Stimulated activated CD8-positive, alpha-beta memory T cell treated with anti-CD3 and anti-CD28 coated beads, Interleukin-15, amount 100 ng/mL, for 48 hours (primary cell): Measurements from ENCODE around the gene PRRT4.

Experiments used
- DNase-seq, 2 donors: peaks; one replicate each; pipeline ENCODE4 v3.0.0-alpha.2; 2020; ENCODE audit warnings: low read depth in 2 of 2

PRRT4 gene

DNA sequence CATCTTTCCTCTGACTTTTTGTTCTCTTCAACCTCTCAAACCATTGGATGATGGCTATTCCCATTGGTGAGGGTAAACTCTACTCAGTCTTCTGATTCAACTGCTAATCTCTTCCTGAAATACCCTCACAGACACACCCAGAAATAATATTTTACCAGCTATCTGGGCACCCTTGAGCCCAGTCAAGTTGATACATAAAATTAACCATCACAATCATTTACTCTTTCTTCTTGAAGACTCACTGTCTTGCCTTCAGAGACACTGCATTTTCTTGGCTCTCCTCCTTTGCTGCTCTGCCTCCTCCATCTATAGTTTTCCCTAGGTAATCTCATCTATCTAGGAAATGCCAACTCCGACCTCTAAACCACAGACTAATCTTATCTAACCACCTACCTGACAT, 12.6 kb upstream of the PRRT4 start:
- no peak for DNase-seq

GRCh38 chr7:128373606-128374005, 12.1 kb upstream of the PRRT4 start:
- DNase-seq = no peak

GRCh38 chr7:128370491-128370890, 9.0 kb upstream of the PRRT4 start:
- no peak for DNase-seq

GRCh38 chr7:128366986-128367385, 5.5 kb upstream of the PRRT4 start:
- DNase-seq = no peak

DNA sequence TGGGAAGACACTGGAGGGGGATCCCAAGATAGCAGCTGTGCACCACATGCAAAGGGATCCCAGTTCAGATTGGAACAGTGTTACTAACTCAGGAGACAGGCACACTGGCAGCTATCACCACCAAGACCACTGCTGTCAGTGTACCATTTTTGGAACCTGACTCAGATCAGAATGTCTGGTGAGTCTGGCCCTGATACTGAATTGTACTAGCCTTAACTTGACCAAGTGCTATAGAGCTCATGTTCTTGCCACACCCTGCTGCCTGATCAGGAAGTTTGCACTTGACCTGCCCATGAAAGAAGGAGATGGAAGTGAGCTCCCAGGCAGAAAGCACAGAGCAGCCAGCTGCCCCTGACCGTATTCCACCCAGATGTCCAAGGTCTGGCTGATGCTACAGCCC, 4.8 kb upstream of the PRRT4 start:
- no peak for DNase-seq

DNA sequence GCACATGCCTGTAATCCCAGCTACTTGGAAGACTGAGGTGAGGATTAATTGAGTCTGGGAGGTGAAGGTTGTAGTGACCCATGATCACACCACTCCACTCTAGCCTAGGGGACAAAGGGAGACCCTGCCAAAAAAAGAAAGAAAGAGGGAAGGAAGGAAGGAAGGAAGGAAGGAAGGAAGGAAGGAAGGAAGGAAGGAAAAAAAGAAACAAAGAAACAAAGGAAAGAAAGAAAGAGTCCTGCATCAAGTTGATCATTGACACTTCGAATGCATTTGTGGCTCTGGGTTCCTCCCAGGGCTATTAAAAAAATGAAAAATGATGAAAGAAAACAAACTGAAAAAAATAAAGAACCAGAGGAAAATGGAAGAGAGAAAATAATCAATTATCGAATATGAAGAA, 3.9 kb upstream of the PRRT4 start:
- no peak for DNase-seq

GRCh38 chr7:128364166-128364870, 2.8 kb upstream of the PRRT4 start:
- no peak for DNase-seq

DNA sequence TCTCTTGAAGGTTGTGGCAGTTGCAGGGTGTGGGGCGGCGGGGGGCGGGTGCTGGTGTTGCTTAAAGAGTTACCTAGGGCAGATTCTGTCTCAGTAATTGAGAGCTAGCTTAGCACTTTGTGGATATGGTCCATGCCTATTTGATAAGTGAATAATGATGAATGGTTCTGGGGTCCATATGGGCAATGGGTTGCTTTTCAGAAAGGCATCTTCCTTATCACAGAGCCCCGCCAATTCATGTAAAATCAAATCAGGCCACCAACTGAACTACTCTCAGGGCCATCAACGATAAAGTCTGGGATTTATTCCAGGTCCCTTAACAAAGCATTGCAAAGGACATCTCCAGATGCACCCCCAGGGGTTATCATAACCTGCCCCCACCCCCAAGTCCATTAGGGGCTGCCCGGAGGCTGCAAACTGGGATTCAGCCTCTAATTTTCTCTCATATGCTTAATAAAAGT, 1.8 kb upstream of the PRRT4 start:
- no peak for DNase-seq

DNA sequence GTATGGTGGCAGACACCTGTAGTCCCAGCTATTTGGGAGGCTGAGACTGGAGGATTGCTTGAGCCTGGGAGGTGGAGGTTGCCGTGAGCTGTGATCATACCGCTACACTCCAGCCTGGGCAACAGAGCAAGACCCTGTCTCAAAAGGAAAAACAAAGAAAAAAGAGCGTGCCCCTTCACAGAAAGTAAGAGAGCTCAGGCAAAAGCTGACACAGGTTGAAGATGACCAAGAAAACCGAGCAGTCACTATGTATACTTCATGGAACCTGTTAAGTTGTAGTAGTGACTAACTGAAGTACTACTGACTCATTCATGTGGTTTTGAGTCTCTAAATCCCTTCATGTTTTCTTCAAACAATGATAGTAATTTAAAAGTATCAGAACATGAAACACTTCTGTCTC, 1.2 kb upstream of the PRRT4 start:
- DNase-seq = no peak

DNA sequence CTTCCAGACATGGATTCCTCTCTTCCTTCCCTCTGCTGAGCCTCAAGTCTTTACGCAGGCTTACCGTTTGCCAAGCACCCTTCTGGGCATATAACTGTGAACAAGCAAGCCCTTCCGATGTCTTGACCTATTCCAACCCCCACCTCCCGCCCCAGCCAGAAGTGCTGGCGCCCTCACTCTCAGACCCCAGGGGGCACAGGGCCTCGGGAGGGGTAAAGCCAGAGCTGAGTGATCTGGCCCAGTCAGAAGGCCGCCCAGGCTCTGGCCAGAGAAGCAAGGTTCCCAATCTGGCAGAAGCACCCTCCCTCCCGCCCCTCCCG, 1.2 kb downstream of the PRRT4 start:
- DNase-seq = no peak

GRCh38 chr7:128359939-128360338, 1.6 kb downstream of the PRRT4 start:
- DNase-seq = no peak

- DNase-seq = no peak
Measured at GRCh38 chr7:128359336-128359735, 2.2 kb downstream of the PRRT4 start.

DNA sequence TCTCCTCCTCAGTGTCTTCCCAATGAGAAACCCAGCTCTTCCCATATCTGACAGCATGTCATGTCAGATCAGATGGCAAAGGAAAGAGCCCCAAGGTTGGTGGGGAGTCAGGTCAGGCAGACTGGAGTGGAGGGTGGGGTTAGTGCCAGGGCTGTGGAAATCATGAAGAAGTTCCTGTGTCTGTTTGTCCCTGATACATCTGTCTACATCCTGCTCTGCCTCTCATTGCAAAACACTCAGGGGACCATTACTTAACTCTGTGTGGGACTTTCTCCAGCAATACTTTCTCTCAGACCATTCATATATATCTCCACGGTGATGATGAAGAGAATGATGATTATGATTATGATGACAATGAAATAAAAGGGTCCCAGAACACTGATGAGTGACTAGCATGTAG, 3.3 kb downstream of the PRRT4 start:
- no peak for DNase-seq

DNA sequence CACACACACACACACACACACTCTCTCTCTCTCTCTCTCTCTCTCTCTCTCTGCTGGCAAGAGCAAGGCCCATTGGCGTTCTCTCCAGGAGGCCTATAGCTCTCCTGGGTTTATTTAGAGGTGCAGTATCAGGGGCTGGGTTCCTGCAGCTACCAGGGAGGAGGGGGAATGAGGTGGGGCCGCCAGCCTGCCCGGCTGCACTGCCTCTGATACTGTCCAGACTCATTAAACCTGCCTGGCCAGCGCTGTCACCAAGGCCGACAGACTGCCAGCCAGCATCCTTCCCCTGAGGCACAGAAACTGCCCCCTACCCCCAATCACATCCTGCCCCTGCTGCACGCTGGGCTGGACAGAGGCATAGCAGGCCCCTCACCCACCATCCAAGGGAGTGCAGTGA, 4.3 kb downstream of the PRRT4 start:
- no peak for DNase-seq

DNA sequence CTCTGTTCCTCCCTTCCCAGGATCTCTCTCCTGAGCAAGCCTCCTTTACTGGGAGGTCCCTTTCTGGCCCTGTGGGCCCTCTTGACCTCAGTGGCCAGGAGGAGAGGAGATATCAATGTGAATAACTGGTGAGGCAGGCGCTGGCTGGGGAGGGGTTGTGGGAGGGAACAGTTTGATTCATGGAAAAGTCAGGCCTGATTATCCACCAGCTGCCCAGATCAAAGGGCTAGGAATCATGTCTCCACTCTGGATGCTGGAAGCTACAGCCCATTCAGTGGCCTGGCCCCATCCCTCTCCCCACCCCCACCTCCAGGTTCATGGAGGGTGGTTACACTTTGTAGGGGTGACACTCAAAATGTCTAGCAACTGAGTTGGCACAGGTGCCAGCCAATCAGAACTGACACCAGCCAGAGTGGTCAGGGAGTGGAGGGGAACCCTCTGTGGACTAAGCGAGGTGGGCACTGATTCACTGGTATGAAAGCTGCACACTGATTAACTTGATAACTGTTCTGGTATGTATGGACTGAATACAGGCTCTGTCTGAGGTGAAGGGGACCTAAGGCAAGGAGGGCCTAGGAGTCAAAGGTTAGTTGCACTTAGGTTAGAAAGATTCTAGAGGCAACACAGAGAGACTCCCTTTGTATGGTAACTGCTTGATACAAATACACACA, 4.8 kb downstream of the PRRT4 start:
- DNase-seq = no peak

DNA sequence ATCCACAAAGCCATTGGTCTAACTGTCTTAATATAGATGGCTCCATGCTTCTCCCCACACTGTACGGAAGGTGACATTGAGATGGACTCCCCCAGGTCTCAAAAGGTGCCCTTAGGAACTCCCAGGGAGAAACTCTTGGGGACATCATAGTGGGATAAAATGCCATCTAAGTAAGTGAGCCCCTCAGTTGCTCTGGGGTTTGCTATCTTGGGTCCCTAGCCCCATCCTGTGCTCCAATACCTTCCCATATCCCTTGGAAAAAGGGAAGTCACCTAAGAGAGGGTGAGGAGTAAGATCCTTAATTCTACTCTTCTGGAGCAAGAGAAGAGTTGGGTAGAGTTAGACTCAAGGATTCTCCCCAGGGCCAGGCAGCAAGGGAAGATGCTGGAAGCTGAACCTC, 7.9 kb downstream of the PRRT4 start:
- DNase-seq = no peak

GRCh38 chr7:128353189-128353588, 8.3 kb downstream of the PRRT4 start:
- DNase-seq = no peak

DNA sequence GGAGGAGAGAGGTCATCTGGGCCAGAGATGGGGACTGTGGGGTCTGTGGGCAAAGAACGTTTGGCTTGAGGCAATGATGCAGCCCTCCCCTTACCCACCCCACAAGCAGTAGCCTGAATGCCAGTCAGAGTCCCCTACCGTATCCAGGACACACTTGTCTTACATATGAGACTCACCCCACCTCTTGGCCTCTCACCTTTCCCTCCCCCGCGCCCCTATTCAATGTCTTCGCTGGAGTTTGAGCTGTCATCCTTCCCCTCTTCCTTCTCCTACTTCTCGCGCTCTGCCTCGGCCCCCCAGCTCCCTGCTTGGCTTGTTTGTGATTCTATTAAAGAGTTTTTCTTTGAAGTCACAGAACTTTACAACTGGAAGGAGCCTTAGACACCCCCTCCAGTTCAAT, 8.9 kb downstream of the PRRT4 start:
- no peak for DNase-seq

DNA sequence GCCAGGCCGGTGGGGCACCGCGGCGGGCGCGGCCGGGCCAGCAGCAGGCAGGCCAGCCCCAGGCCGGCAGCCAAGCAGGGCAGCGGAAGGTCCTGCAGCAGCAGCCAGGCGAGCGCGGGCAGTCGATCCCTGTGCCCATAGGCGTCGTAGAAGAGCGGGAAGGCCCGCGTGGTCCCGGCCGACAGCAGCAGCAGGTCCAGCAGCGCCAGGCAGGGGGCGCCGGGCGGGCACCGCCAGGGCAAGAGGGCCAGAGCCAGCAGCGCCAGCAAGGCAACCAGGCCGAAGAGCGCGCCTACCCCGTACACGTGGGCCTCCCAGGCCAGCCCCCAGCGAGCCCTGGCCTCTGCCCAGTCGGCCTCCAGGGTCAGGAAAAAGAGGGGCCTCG, 9.3 kb downstream of the PRRT4 start:
- DNase-seq = no peak

DNA sequence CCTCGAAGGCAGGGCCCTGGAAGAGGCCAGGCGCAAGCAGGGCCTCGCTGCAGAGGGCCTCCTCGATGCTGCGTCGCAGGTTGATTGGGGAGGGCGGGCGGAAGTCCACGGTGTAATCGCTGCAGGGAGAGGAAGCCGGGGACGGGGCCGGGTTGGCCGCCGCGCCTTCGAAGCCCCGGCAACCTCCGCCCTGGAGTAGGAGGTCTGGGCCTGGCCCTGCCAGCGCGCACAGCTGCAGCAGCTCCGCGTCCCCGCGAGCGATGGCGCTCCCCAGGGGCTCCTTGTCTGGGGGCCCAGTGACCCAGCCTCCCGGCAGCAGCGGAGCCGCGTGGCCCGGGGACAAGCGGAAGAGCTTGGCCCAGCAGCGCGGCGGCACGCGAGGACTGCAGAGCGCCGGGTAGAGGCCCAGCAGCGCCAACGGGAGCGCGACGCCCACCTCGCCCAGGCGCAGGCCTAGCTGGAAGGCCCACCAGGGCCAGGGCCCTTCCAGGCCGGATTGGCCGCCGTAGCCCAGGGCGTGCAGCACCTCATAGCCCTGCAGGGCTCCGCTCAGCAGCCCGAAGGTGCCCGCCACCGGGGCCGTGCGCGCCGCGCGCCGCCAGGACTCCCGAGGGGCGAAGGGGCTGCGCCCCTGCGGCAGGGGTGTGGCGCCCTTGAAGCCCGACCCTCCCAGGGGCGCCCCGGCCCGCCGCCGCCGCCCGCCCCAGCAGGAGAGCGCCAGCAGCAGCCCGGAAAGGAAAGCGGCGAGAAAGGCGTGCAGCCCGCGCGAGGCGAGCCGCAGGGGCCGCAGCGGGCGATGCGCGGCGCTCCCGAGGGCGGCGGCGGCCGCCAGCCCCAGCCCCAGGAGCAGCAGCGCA, 10.0 kb downstream of the PRRT4 start:
- DNase-seq = no peak

- DNase-seq = no peak
Measured at GRCh38 chr7:128350708-128351295, 10.7 kb downstream of the PRRT4 start.

DNA sequence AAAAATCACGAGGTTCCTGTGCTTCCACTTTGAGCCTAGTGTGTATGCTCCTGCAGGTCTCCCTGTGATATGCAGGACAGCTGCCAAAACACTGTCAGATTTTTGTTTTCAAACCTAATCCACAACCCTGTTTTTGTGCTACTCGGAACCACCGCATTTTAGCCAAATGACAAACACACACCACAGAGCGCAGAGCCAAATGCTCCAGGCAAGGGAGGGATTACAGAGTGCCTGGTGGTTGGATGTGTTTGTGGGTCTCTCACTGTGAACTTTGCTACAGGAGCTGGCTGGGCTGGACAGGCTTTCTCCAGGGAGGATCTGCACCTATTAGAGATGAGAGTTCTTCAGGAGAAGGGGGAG, 12.0 kb downstream of the PRRT4 start:
- DNase-seq = no peak

- peak in 1 of 2 donors; percentile 30 for DNase-seq
Measured at GRCh38 chr7:128347647-128348097, 13.8 kb downstream of the PRRT4 start.
